BJ (cell line): ENCODE data around the gene FIZ1. TPM values are rescaled to one million over a fixed set of nuclear protein-coding genes. Genes with fewer than 3 reads are reported as not detected.

Source experiments
- CTCF ChIA-PET: fragments of 350-600 bp; formaldehyde crosslinking; extraction: SDS; loops from one replicate; lab custom pipeline; 2021; ENCODE audit warnings: antibody characterized with exemption, inconsistent platforms; lab: Yijun Ruan, JAX
- POLR2A ChIA-PET: fragments of 300-600 bp; sonication (Branson Sonifier 250); formaldehyde crosslinking; extraction: SDS; loops from one replicate; lab custom pipeline; 2021; ENCODE audit warnings: antibody characterized with exemption; lab: Charles Lee
- DNase-seq: peaks from one replicate; pipeline ENCODE4 v3.0.0-alpha.2; 2011; ENCODE audit warnings: low read depth
- H3K27me3 ChIP-seq: 2 replicates; pipeline ENCODE4 v1.6.0; 2011; ENCODE audit warnings: low read length; ENCODE audit not compliant: control insufficient read depth, insufficient read depth
- H3K36me3 ChIP-seq: 2 replicates; pipeline ENCODE4 v1.5.1; 2011; ENCODE audit warnings: low read length; ENCODE audit not compliant: control insufficient read depth, insufficient read depth
- H3K4me3 ChIP-seq: 2 replicates; pipeline ENCODE4 v1.5.1; 2011; ENCODE audit warnings: low read depth, mild to moderate bottlenecking, control low read depth, low read length
- polyA plus RNA-seq: library from polyadenylated mRNA; depleted of rRNA; stranded (reverse); fragments of >200 nt; gene quantifications from 2 replicates; pipeline ENCODE4 v1.2.3, GENCODE V29; 2011
- TF ChIP-seq, protein P1 (sequence below): IDR thresholded peaks from 2 replicates; pipeline ENCODE4 v1.5.1; 2011; ENCODE audit warnings: low read depth, mild to moderate bottlenecking, control low read depth, inconsistent platforms, low read length, moderate library complexity; ENCODE audit not compliant: insufficient read depth

The FIZ1 gene
- polyA plus RNA-seq, 1 experiment: 4.0 TPM

DNA sequence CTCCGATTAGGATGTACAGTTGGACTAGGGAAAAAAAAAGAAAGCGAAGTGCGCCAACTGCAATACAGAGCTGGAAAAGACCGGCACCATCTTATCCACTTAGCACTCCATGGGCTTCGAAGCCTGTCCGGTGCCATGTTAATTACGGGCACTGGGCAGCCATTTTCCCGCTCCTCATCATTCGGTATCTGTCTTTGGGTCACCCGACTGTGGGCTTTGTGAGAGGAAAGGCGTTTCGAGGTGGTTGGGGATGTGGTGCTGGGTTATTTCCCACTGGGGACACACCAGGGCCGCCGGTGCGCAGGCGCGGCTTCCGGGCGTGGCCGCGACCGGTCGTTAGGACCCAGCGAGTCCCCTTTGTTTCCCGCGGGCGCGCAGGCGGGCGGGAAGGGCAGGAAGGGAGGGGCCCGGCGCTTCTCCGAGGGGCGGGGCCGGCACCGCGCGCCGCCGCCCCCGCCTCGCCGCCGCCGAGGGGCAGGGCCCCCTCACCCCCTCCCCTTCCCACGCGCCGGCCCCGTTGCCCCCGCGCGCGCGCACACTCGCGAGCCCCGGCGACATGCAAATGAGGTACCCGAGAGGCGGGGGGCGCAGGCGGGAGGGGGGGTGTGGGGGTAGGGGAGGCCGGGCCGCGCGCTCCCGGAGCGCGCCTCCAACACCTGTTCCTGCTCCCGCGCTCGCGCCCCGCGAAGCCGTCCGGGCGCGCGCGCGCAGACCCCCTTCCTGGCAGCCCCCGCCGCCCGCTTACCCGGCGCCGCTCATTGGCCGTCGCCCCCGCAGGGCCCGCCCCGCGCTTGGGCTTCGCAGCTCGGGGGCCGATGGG is 735 bp upstream of the FIZ1 start, which contains the start of gene ZNF524:
Gene ZNF524, plus strand, starts transcription at position 447 of the 820 bp plus-strand sequence. CDS start 1,825 bp downstream, outside the sequence.
- no peak for DNase-seq
- Histone ChIP-seq H3K36me3 (peaks cover 11% of the 10 kb centered on the region), H3K4me3 (peak within 1 kb of the TSS; percentile 88), H3K27me3 (no peaks in the 10 kb centered on the region)
- TF ChIP-seq, protein P1, sequence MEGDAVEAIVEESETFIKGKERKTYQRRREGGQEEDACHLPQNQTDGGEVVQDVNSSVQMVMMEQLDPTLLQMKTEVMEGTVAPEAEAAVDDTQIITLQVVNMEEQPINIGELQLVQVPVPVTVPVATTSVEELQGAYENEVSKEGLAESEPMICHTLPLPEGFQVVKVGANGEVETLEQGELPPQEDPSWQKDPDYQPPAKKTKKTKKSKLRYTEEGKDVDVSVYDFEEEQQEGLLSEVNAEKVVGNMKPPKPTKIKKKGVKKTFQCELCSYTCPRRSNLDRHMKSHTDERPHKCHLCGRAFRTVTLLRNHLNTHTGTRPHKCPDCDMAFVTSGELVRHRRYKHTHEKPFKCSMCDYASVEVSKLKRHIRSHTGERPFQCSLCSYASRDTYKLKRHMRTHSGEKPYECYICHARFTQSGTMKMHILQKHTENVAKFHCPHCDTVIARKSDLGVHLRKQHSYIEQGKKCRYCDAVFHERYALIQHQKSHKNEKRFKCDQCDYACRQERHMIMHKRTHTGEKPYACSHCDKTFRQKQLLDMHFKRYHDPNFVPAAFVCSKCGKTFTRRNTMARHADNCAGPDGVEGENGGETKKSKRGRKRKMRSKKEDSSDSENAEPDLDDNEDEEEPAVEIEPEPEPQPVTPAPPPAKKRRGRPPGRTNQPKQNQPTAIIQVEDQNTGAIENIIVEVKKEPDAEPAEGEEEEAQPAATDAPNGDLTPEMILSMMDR: no peak
- CTCF ChIA-PET: interaction anchor here (0.6 to 2.0 kb wide), 6 partner anchors 16 to 1745 kb away, joined by 3 to 11 read pairs (median 3); partner anchors contain the start of gene U2AF2
- POLR2A ChIA-PET: interaction anchor here (0.6 to 0.8 kb wide), 3 partner anchors 35 to 714 kb away, joined by 8 to 11 read pairs (median 9); partner anchors contain the start of genes ISOC2 and ZSCAN5A

DNA sequence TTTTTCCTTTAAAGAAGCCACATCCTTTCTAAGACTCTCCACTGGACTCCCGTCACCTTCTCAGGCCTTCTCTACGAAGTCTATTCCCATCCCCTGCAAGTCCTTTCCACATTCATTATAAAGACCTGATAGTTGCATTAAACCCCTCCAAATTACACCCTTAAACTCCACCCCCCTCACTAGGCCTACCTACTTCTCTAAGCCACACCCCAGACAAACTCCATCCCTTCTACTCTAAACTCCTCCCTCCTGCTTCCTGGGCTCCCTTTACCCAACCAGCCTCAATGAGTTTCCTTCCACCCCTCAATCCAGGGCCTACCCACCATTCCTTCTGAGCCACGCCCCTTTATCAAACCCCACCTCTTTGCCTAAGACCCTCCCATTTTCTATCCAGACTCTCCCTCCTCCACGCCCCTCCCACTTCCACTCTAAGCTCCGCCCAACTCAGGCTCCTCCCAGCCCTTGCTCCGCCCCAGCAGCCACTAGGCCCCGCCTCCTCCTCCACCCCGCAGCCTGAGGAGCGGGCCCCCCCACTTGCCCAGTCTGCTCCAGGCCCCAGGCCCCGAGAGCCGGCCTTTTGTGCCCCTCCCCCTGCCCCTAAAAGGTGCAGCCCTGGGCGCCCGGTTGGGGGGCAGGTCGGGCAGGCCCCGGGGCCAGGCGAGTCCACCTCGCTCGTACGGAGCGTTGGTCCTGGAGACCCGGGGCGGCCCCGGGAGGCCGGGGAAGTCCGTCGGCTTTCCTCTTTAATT is 424 bp downstream of the FIZ1 start:
- POLR2A ChIA-PET: interaction anchor here (0.5 to 0.7 kb wide), 3 partner anchors 20 to 319 kb away, joined by 3 to 5 read pairs (median 3); partner anchors contain the start of gene SSC5D
- TF ChIP-seq, protein P1: no peak
- CTCF ChIA-PET: interaction anchor here (0.6 to 2.0 kb wide), 6 partner anchors 16 to 131 kb away, joined by 3 to 11 read pairs (median 4); partner anchors contain the start of gene U2AF2
- DNase-seq: peak; percentile 79
- Histone ChIP-seq H3K4me3 (peak overlapping the region; percentile 88), H3K27me3 (no peaks in the 10 kb centered on the region), H3K36me3 (peaks cover 11% of the 10 kb centered on the region)

DNA sequence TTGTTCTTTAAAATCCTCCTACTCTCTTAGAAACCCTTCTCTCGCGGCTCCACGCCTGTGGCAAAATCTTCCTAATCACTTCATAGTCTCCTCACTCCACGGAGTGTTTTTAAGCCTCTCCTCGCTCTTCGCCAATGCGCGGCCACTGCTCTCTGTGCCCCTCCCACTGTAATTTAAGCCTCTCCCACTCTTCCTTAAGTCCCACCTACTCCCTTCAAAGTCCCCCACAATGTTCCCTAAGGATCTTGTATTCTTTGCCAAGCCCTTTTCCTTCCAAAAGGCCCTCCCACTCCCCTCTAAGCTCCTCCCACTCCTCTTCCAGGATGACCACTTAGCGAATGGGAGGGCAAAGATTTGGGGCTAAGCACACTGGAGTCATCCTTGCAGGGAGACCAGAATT is 1.3 kb downstream of the FIZ1 start:
- POLR2A ChIA-PET: no interaction called here
- CTCF ChIA-PET: no interaction called here
- no peak for DNase-seq
- H3K4me3 ChIP-seq: no peak overlapping the region
- TF ChIP-seq, protein P1: no peak
- no peaks in the 10 kb centered on the region for H3K27me3 ChIP-seq
- H3K36me3 ChIP-seq: peaks cover 11% of the 10 kb centered on the region

DNA sequence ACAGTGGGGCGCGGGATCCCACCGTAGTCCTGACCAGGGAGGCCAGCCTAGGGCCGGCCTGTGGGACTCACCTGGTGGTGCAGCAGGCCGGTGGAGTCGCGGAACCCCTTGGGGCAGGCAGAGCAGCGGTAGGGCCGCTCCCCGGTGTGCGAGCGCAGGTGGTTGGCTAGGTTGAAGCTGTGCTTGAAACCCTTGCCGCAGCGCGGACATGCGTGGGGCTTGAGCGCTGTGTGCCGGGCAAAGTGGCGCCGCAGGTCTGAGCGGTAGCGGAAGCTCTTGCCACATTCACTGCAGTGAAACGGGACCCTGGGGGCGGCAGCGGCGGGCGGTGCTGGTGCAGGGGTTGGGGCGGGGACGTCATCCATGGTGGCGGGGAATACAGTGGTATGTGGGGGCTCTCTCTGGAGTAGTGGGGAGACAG is 1.8 kb downstream of the FIZ1 start:
- no peaks in the 10 kb centered on the region for H3K27me3 ChIP-seq
- H3K4me3 ChIP-seq: no peak overlapping the region
- TF ChIP-seq, protein P1: no peak
- POLR2A ChIA-PET: no interaction called here
- H3K36me3 ChIP-seq: peaks cover 10% of the 10 kb centered on the region
- CTCF ChIA-PET: no interaction called here
- no peak for DNase-seq

DNA sequence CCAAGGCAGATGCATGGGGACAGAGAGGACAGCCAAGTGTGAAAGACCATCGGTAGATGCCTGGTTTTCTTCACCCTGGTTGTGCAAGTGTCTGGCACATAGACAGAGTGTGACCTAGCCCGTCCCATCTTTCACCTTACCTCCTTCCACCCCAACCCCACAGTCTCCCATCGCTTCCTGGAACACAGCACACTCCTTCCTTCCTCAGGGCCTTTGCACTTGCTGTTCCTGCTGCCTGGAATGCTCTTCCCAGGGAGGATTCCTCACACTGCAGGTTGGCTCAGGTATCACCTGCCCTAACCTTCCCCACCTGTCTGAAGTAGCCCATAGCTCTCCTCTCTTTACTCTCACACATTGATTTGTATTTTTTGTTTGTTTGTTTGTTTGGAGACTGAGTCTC is 3.0 kb downstream of the FIZ1 start:
- no peak for DNase-seq
- TF ChIP-seq, protein P1: no peak
- ChIA-PET CTCF (no interaction called here), POLR2A (no interaction called here)
- Histone ChIP-seq H3K36me3 (peaks cover 14% of the 10 kb centered on the region), H3K4me3 (no peak overlapping the region), H3K27me3 (no peaks in the 10 kb centered on the region)
